ENCODE data around the gene CMSS1. TPM values are rescaled to one million over a fixed set of nuclear protein-coding genes. Genes with fewer than 3 reads are reported as not detected.

CMSS1 gene
- polyA plus RNA-seq, 1 donor from 2014 or later, result 31.8 TPM

GRCh38 chr3:99927671-99928457 is 110.2 kb downstream of the CMSS1 start:
- Histone ChIP-seq H3K4me2 (ENCODE audit: low read length) (no peak overlapping the region), H3K79me2 (replicated peaks; ENCODE audit: insufficient read depth, low read length) (no peaks in the 10 kb centered on the region), H2AFZ (ENCODE audit: low read depth, low read length) (no peak overlapping the region), H3K9ac (ENCODE audit: low read length) (no peak overlapping the region), H3K9me3 (ENCODE audit: low read length) (no peaks in the 10 kb centered on the region), H3K9me2 (ENCODE audit: insufficient read depth, low read length) (no peaks in the 10 kb centered on the region), H3K27ac (ENCODE audit: low read length) (no peak overlapping the region), H3K27me3 (ENCODE audit: insufficient read depth, low read depth, low read length) (no peaks in the 10 kb centered on the region), H3K36me3 (ENCODE audit: insufficient read depth, low read length) (no peaks in the 10 kb centered on the region), H3F3A (ENCODE audit: insufficient read depth, low read length, poor library complexity, severe bottlenecking) (no peaks in the 10 kb centered on the region), H3K4me3 (ENCODE audit: low read length) (no peak overlapping the region), H4K20me1 (ENCODE audit: insufficient read depth) (no peaks in the 10 kb centered on the region)
- TF ChIP-seq REST (IDR thresholded peaks at IDR 0.05; ENCODE audit: borderline replicate concordance) (no peak), TAF1 (IDR thresholded peaks at IDR 0.05; ENCODE audit: low read depth) (no peak), MXI1 (conservative IDR thresholded peaks at IDR 0.05; ENCODE audit: poor library complexity, severe bottlenecking) (no peak), EZH2 (IDR thresholded peaks at IDR 0.05; ENCODE audit: borderline replicate concordance, insufficient read depth, low read length, poor library complexity, severe bottlenecking) (no peak), RAD21 (conservative IDR thresholded peaks at IDR 0.05) (no peak), SMC3 (conservative IDR thresholded peaks at IDR 0.05; ENCODE audit: poor library complexity) (no peak), EP300 (conservative IDR thresholded peaks at IDR 0.05; ENCODE audit: poor library complexity, severe bottlenecking) (no peak), CTCF (IDR thresholded peaks at IDR 0.05; ENCODE audit: poor library complexity, severe bottlenecking) (no peak), POLR2AphosphoS5 (IDR thresholded peaks at IDR 0.05) (no peak)

- no peak overlapping the region for H3K4me2 ChIP-seq (ENCODE audit: low read length)
- no peak overlapping the region for H3K9ac ChIP-seq (ENCODE audit: low read length)
- H3K36me3 ChIP-seq (ENCODE audit: insufficient read depth, low read length), result no peaks in the 10 kb centered on the region
- H3K9me2 ChIP-seq (ENCODE audit: insufficient read depth, low read length), result no peaks in the 10 kb centered on the region
- H3K27ac ChIP-seq (ENCODE audit: low read length), result no peak overlapping the region
- TF ChIP-seq POLR2AphosphoS5 (IDR thresholded peaks at IDR 0.05), result no peak
- TF ChIP-seq CTCF (IDR thresholded peaks at IDR 0.05; ENCODE audit: poor library complexity, severe bottlenecking), result no peak
- TF ChIP-seq EP300 (conservative IDR thresholded peaks at IDR 0.05; ENCODE audit: poor library complexity, severe bottlenecking), result no peak
- no peak for TF ChIP-seq REST (IDR thresholded peaks at IDR 0.05; ENCODE audit: borderline replicate concordance)
- no peak for TF ChIP-seq MXI1 (conservative IDR thresholded peaks at IDR 0.05; ENCODE audit: poor library complexity, severe bottlenecking)
- no peak for TF ChIP-seq EZH2 (IDR thresholded peaks at IDR 0.05; ENCODE audit: borderline replicate concordance, insufficient read depth, low read length, poor library complexity, severe bottlenecking)
- TF ChIP-seq RAD21 (conservative IDR thresholded peaks at IDR 0.05), result no peak
- TF ChIP-seq SMC3 (conservative IDR thresholded peaks at IDR 0.05; ENCODE audit: poor library complexity), result no peak
- TF ChIP-seq TAF1 (IDR thresholded peaks at IDR 0.05; ENCODE audit: low read depth), result no peak
- H4K20me1 ChIP-seq (ENCODE audit: insufficient read depth), result no peaks in the 10 kb centered on the region
- no peak overlapping the region for H2AFZ ChIP-seq (ENCODE audit: low read depth, low read length)
- no peaks in the 10 kb centered on the region for H3K27me3 ChIP-seq (ENCODE audit: insufficient read depth, low read depth, low read length)
- H3K79me2 ChIP-seq (replicated peaks; ENCODE audit: insufficient read depth, low read length), result no peaks in the 10 kb centered on the region
- no peaks in the 10 kb centered on the region for H3F3A ChIP-seq (ENCODE audit: insufficient read depth, low read length, poor library complexity, severe bottlenecking)
- H3K9me3 ChIP-seq (ENCODE audit: low read length), result no peaks in the 10 kb centered on the region
- H3K4me3 ChIP-seq (ENCODE audit: low read length), result no peak overlapping the region
These were observed 111.4 kb downstream of the CMSS1 start for GRCh38 chr3:99928771-99929744.
